HEK293 (cell line): Measurements from ENCODE around the gene NET1.

ENCODE experiments used
- REPIN1 ChIP-seq: fragments of 450-650 bp; formaldehyde crosslinking; IDR thresholded peaks from 2 replicates; pipeline ENCODE4 v1.5.1; 2017; ENCODE audit warnings: missing biosample characterization, missing genetic modification characterization, low read depth
- TCF7L2 ChIP-seq: IDR thresholded peaks from 2 replicates; pipeline ENCODE4 v1.6.1; 2011; ENCODE audit warnings: low read depth, mild to moderate bottlenecking, inconsistent platforms, low read length, moderate library complexity, borderline replicate concordance
- TRIM28 ChIP-seq: IDR thresholded peaks from 2 replicates; pipeline ENCODE4 v1.6.1; 2011; ENCODE audit warnings: low read length, control low read depth, borderline replicate concordance
- YY1 ChIP-seq: fragments of 450-650 bp; formaldehyde crosslinking; IDR thresholded peaks from 2 replicates; pipeline ENCODE4 v1.5.1; 2018; ENCODE audit warnings: missing biosample characterization, missing genetic modification characterization
- ZBTB7A ChIP-seq: fragments of 450-650 bp; formaldehyde crosslinking; IDR thresholded peaks from 2 replicates; pipeline ENCODE4 v1.5.1; 2016; ENCODE audit warnings: low read depth, missing biosample characterization, missing genetic modification characterization
- ZNF324 ChIP-seq: fragments of 450-650 bp; formaldehyde crosslinking; IDR thresholded peaks from 2 replicates; pipeline ENCODE4 v1.5.1; 2016; ENCODE audit warnings: missing biosample characterization, missing genetic modification characterization
- ZNF544 ChIP-seq: fragments of 450-650 bp; formaldehyde crosslinking; IDR thresholded peaks from 2 replicates; pipeline ENCODE4 v1.5.0; 2017; ENCODE audit warnings: missing biosample characterization, missing genetic modification characterization
- TF ChIP-seq, protein P1 (sequence below): fragments of 450-650 bp; formaldehyde crosslinking; IDR thresholded peaks from 2 replicates; pipeline ENCODE4 v1.5.1; 2016; ENCODE audit warnings: missing biosample characterization, missing genetic modification characterization
- TF ChIP-seq, protein P2 (sequence below): fragments of 450-650 bp; formaldehyde crosslinking; IDR thresholded peaks from 2 replicates; pipeline ENCODE4 v1.5.1; 2017; ENCODE audit warnings: missing biosample characterization, missing genetic modification characterization
- TF ChIP-seq, protein P3 (sequence below): fragments of 450-650 bp; formaldehyde crosslinking; IDR thresholded peaks from 2 replicates; pipeline ENCODE4 v1.5.1; 2016; ENCODE audit warnings: missing biosample characterization, missing genetic modification characterization, low read depth

GRCh38 chr10:5441106-5441505 lies 28.7 kb downstream of the NET1 start:
- TF ChIP-seq, protein P1, sequence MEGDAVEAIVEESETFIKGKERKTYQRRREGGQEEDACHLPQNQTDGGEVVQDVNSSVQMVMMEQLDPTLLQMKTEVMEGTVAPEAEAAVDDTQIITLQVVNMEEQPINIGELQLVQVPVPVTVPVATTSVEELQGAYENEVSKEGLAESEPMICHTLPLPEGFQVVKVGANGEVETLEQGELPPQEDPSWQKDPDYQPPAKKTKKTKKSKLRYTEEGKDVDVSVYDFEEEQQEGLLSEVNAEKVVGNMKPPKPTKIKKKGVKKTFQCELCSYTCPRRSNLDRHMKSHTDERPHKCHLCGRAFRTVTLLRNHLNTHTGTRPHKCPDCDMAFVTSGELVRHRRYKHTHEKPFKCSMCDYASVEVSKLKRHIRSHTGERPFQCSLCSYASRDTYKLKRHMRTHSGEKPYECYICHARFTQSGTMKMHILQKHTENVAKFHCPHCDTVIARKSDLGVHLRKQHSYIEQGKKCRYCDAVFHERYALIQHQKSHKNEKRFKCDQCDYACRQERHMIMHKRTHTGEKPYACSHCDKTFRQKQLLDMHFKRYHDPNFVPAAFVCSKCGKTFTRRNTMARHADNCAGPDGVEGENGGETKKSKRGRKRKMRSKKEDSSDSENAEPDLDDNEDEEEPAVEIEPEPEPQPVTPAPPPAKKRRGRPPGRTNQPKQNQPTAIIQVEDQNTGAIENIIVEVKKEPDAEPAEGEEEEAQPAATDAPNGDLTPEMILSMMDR (tag by site-specific recombination) = no peak
- TF ChIP-seq, protein P2, sequence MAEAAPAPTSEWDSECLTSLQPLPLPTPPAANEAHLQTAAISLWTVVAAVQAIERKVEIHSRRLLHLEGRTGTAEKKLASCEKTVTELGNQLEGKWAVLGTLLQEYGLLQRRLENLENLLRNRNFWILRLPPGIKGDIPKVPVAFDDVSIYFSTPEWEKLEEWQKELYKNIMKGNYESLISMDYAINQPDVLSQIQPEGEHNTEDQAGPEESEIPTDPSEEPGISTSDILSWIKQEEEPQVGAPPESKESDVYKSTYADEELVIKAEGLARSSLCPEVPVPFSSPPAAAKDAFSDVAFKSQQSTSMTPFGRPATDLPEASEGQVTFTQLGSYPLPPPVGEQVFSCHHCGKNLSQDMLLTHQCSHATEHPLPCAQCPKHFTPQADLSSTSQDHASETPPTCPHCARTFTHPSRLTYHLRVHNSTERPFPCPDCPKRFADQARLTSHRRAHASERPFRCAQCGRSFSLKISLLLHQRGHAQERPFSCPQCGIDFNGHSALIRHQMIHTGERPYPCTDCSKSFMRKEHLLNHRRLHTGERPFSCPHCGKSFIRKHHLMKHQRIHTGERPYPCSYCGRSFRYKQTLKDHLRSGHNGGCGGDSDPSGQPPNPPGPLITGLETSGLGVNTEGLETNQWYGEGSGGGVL (tag by site-specific recombination) = no peak
- TF ChIP-seq ZBTB7A (tag by site-specific recombination) = no peak
- TF ChIP-seq REPIN1 (tag by site-specific recombination) = no peak
- no peak for TF ChIP-seq YY1 (tag by site-specific recombination)
- TF ChIP-seq ZNF324 = no peak
- no peak for TF ChIP-seq TRIM28
- no peak for TF ChIP-seq TCF7L2
- TF ChIP-seq, protein P3, sequence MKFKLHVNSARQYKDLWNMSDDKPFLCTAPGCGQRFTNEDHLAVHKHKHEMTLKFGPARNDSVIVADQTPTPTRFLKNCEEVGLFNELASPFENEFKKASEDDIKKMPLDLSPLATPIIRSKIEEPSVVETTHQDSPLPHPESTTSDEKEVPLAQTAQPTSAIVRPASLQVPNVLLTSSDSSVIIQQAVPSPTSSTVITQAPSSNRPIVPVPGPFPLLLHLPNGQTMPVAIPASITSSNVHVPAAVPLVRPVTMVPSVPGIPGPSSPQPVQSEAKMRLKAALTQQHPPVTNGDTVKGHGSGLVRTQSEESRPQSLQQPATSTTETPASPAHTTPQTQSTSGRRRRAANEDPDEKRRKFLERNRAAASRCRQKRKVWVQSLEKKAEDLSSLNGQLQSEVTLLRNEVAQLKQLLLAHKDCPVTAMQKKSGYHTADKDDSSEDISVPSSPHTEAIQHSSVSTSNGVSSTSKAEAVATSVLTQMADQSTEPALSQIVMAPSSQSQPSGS = no peak
- no peak for TF ChIP-seq ZNF544 (tag by site-specific recombination)
